Kidney capillary endothelial cell (primary cell): ENCODE data around the gene CTNNBIP1.
"Not testable (repeated sequence)": the region's sequence is repeated elsewhere in the genome, so short reads cannot be mapped to it uniquely, and the experiment has no call there.

Experiments used
- DNase-seq: peaks from one replicate; pipeline ENCODE4 v3.0.0-alpha.2; 2018; ENCODE audit warnings: low spot score

Gene CTNNBIP1

DNA sequence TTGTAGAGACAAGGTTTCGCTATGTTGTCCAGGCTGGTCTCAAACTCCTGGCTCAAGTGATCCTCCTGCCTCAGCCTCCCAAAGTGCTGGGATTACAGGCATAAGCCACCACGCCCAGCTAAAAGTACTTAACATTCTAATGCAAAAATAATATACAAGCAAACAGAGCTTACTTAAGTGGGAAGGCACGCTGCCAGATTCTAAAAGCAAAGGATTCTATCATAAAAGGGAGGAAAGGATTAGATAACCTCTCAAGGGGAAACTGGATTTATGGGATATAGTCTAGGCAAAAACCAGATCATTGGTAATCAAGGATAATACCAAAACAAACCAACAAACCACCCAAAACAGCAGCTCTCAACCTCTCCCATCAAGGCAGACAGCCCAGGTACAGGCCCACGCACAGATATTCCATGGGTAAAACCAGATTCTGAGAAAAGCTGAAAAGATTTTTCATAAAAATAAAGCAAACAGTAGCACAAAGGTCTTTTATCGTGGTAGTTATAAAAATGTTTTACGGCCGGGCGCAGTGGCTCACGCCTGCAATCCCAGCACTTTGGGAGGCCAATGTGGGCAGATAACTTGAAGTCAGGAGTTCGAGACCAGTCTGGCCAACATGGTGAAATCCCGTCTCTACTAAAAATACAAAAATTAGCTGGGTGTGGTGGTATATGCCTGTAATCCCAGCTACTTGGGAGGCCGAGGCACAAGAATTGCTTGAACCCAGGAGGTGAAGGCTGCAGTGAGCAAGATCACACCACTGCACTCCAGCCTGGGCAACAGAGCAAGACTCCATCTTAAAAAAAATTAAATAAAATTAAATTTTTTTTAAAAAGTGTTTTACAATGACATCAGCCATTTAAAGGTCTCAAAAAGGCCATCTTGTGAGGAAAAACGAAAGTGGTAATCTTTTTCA lies 106.8 kb downstream of the CTNNBIP1 start:
- not testable (repeated sequence) for DNase-seq

DNA sequence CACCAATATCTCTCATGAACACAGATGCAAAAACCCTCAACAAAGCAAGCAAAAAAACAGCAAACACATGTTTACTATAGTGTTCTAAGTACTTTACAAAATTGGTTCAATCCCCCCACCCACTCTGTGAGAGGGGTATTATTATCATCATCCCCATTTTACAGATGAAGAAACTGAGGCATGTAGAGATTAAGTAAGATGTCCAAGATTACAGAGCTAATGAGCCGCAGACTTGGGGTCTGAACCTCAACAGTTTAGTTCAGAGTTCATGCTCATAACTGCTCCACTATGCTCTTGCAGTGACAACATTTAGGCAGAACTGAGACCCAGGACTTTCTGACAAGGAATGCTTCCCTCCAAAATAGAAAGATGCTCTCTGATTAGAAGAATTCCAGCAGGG lies 108.2 kb downstream of the CTNNBIP1 start:
- no peak for DNase-seq
